CD8-positive, alpha-beta memory T cell (primary cell): Measurements from ENCODE around the gene UFC1. TPM values are rescaled to one million over a fixed set of nuclear protein-coding genes. Genes with fewer than 3 reads are reported as not detected.

ENCODE experiments used
- CTCF ChIA-PET: fragments of 350-600 bp; sonication (Branson Sonifier 250); formaldehyde crosslinking; loops from one replicate; lab custom pipeline; 2021; ENCODE audit warnings: antibody characterized with exemption; lab: Charles Lee
- POLR2A ChIA-PET: fragments of 350-600 bp; sonication (Branson Sonifier 250); formaldehyde crosslinking; loops from one replicate; lab custom pipeline; 2021; ENCODE audit warnings: antibody characterized with exemption; lab: Charles Lee
- DNase-seq, 5 donors: peaks; one replicate each; pipeline versions ENCODE4 v3.0.0 to v3.0.0-alpha.2; 2020 to 2022; ENCODE audit warnings: mixed read lengths in 1 of 5
- H3K27ac ChIP-seq: one replicate; pipeline ENCODE4 v1.7.0; 2013; ENCODE audit warnings: low read depth, mild to moderate bottlenecking, low read length, moderate library complexity
- H3K27me3 ChIP-seq: 2 replicates; pipeline ENCODE4 v1.7.0; 2013; ENCODE audit warnings: low read length, mild to moderate bottlenecking; ENCODE audit not compliant: insufficient read depth, poor library complexity, severe bottlenecking
- H3K36me3 ChIP-seq: 2 replicates; pipeline ENCODE4 v1.7.0; 2013; ENCODE audit warnings: mild to moderate bottlenecking, low read length, moderate library complexity; ENCODE audit not compliant: insufficient read depth
- H3K4me1 ChIP-seq: 2 replicates; pipeline ENCODE4 v1.7.0; 2013; ENCODE audit warnings: mild to moderate bottlenecking, low read length, moderate library complexity; ENCODE audit not compliant: insufficient read depth
- H3K4me3 ChIP-seq: 2 replicates; pipeline ENCODE4 v1.7.0; 2013; ENCODE audit warnings: mild to moderate bottlenecking, low read length
- H3K9me3 ChIP-seq: 2 replicates; pipeline ENCODE4 v1.7.0; 2013; ENCODE audit warnings: mild to moderate bottlenecking, low read length
- H3K27ac Mint-ChIP-seq, 8 donors: one replicate each; pipeline ENCODE4 v1.8.0; 2020 to 2021; ENCODE audit warnings: mixed read lengths in 8 of 8, mild to moderate bottlenecking in 6 of 8, inconsistent platforms in 3 of 8, moderate library complexity in 3 of 8
- H3K27me3 Mint-ChIP-seq, 2 donors: one replicate each; pipeline ENCODE4 v1.8.0; 2020 to 2021; ENCODE audit warnings: mixed read lengths in 2 of 2, mild to moderate bottlenecking in 1 of 2, moderate library complexity in 1 of 2
- H3K36me3 Mint-ChIP-seq, 3 donors: one replicate each; pipeline ENCODE4 v1.8.0; 2020 to 2021; ENCODE audit warnings: mixed read lengths in 3 of 3, inconsistent platforms in 1 of 3, mild to moderate bottlenecking in 1 of 3
- H3K4me1 Mint-ChIP-seq, 3 donors: one replicate each; pipeline ENCODE4 v1.8.0; 2020 to 2021; ENCODE audit warnings: mixed read lengths in 3 of 3, inconsistent platforms in 1 of 3, mild to moderate bottlenecking in 1 of 3
- H3K4me3 Mint-ChIP-seq, 7 donors: one replicate each; pipeline ENCODE4 v1.8.0; 2020 to 2021; ENCODE audit warnings: mixed read lengths in 7 of 7, mild to moderate bottlenecking in 6 of 7, moderate library complexity in 4 of 7, inconsistent platforms in 2 of 7
- H3K9me3 Mint-ChIP-seq, 5 donors: one replicate each; pipeline ENCODE4 v1.8.0; 2020 to 2022; ENCODE audit warnings: mixed read lengths in 5 of 5, mild to moderate bottlenecking in 3 of 5, moderate library complexity in 2 of 5, inconsistent platforms in 1 of 5
- polyA plus RNA-seq: library from polyadenylated mRNA; unstranded; fragments of 300-500 nt; fragmentation: Illumina TruSeq; gene quantifications from one replicate; pipeline ENCODE4 v1.2.3, GENCODE V29; 2021
- total RNA-seq, 2 experiments: library from RNA; stranded (reverse); gene quantifications; one replicate each; pipeline ENCODE4 v1.2.3, GENCODE V29; 2021

UFC1 gene
- total and polyA plus RNA-seq, 3 experiments from 2014 or later, result 109 to 174 (median 118) TPM

DNA sequence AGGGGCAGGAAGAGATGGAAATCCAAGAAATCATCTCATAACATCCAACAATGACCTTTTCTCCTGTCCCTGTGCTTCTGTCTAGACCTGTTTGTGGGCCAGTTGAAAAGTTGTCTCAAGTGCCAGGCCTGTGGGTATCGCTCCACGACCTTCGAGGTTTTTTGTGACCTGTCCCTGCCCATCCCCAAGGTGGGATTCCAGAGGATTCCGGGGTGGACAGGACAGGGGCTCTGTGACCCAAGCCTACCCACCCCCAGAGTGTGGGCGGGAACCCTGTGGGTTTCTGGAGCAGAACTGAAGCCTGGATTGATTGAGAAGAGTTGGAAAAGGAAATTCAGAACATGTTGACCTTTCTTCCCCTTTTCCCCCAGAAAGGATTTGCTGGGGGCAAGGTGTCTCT is 10.0 kb downstream of the UFC1 start:
- POLR2A ChIA-PET, result no interaction called here
- peak overlapping the region in 3 of 7 donors; percentile 3 to 94 (median 53) for H3K4me3 Mint-ChIP-seq
- H3K9me3 ChIP-seq, result no peaks in the 10 kb centered on the region
- H3K9me3 Mint-ChIP-seq, result no peaks in the 10 kb centered on the region
- no peak overlapping the region for H3K27ac ChIP-seq
- CTCF ChIA-PET, result interaction anchor here (3.6 to 4.9 kb wide), 2 partner anchors 9 to 27 kb away, joined by 42 to 44 read pairs; partner anchors contain the start of gene UFC1
- H3K4me1 ChIP-seq, result peaks cover 44% of the 10 kb centered on the region
- DNase-seq, result no peak
- peaks cover 0 to 72% (median 16%) of the 10 kb centered on the region in 3 donors for H3K36me3 Mint-ChIP-seq
- peaks cover 54 to 87% (median 85%) of the 10 kb centered on the region in 3 donors for H3K4me1 Mint-ChIP-seq
- peaks cover 10% of the 10 kb centered on the region for H3K36me3 ChIP-seq
- no peaks in the 10 kb centered on the region for H3K27me3 Mint-ChIP-seq
- no peaks in the 10 kb centered on the region for H3K27me3 ChIP-seq
- peak overlapping the region in 7 of 8 donors; percentile 75 to 100 (median 98) for H3K27ac Mint-ChIP-seq
- H3K4me3 ChIP-seq, result no peak overlapping the region

DNA sequence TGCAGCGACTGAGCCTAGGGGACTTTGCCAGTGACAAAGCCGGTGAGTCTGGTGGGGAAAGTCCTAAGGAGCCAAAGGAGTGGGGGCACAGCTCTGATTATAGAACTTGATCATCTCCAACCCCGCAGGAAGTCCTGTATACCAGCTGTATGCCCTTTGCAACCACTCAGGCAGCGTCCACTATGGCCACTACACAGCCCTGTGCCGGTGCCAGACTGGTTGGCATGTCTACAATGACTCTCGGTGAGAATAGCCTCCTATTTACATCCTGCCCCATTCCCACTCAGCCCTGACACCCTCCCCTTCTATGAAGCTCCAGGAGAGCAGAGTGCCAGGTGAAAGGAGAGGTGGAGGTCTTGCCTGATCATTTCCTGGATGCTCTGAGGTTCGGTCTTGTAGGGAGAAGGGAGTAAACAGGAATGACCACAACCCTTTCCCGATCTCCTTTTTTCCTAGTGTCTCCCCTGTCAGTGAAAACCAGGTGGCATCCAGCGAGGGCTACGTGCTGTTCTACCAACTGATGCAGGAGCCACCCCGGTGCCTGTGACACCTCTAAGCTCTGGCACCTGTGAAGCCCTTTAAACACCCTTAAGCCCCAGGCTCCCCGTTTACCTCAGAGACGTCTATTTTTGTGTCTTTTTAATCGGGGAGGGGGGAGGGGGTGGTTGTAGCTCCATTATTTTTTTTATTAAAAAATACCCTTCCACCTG is 11.3 kb downstream of the UFC1 start:
- Mint-ChIP-seq H3K9me3 (no peaks in the 10 kb centered on the region), H3K27ac (peak overlapping the region; percentile 96 to 100 (median 99)), H3K36me3 (peaks cover 0 to 70% (median 19%) of the 10 kb centered on the region in 3 donors), H3K4me3 (peak overlapping the region; percentile 21 to 96 (median 92)), H3K4me1 (peaks cover 47 to 86% (median 75%) of the 10 kb centered on the region in 3 donors), H3K27me3 (no peaks in the 10 kb centered on the region)
- POLR2A ChIA-PET, result interaction anchor here (0.6 to 2.4 kb wide), 13 partner anchors 10 to 149 kb away, joined by 3 to 23 read pairs (median 5); partner anchors contain the start of genes B4GALT3, DEDD, NDUFS2 and SDHC
- DNase-seq, result no peak
- Histone ChIP-seq H3K36me3 (peaks cover 15% of the 10 kb centered on the region), H3K9me3 (no peaks in the 10 kb centered on the region), H3K27me3 (no peaks in the 10 kb centered on the region), H3K27ac (peak overlapping the region; percentile 95), H3K4me1 (peaks cover 36% of the 10 kb centered on the region), H3K4me3 (peak overlapping the region; percentile 81)
- CTCF ChIA-PET, result interaction anchor here (0.6 to 4.9 kb wide), 30 partner anchors 10 to 235 kb away, joined by 3 to 49 read pairs (median 4); partner anchors contain the start of genes ADAMTS4, APOA2, B4GALT3 and NDUFS2

DNA sequence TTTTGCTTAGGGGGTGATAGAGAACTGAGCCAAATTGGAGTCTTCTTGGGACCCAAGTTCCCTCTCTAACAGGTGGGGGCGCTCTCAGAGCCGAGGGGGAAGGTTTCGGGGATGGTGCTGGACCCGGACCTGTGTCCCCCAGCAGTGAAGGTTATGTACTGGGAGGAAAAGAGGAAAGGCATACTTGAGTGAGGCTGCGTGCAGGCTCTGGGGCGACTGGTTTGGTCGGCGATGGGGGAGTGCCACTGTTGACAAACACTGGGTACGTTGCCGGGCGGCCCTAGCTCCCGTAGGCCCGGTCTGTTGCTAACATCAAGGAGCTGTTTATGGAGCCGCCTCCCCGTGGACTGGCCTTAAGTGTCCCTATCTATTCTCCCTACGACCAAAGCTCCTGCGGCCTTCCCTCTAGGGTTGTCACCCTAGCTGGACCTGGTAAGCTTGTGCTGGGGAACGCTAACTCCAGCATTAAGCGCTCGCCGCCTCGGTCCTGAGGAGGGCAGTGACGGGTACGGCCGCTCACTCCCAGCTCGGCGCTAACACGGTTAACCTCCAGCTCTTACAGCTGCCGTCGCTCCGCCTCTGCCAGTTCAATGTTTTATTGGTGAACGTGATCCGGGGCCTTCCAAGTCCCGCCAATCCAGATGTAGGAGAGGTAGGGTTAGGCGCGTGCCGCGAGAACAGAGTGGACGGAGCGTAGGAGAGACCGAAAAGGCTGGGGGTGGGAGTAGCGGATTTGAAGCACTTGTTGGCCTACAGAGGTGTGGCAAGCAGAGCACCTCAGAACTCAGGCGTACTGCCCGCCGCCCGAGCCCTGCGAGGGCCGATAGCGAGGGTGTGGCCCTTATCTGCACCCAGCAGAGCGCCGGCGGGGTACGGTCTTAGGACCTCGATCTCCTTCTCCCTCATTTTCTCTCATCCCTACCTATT is 12.2 kb downstream of the UFC1 start, which contains the start of gene PPOX:
Gene PPOX, plus strand, starts transcription at position 685 of the 927 bp plus-strand sequence. CDS start 422 bp downstream, outside the sequence.
- no peaks in the 10 kb centered on the region for H3K27me3 ChIP-seq
- CTCF ChIA-PET, result interaction anchor here (0.7 to 4.9 kb wide), 32 partner anchors 10 to 222 kb away, joined by 3 to 49 read pairs (median 4); partner anchors contain the start of genes ADAMTS4, APOA2, B4GALT3 and DEDD
- peak within 1 kb of the TSS; percentile 87 to 96 (median 93) for H3K4me3 Mint-ChIP-seq
- peaks cover 22% of the 10 kb centered on the region for H3K36me3 ChIP-seq
- DNase-seq, result peak; percentile 88 to 97 (median 93)
- no peaks in the 10 kb centered on the region for H3K9me3 ChIP-seq
- H3K4me1 ChIP-seq, result peaks cover 27% of the 10 kb centered on the region
- peak within 1 kb of the TSS; percentile 81 for H3K4me3 ChIP-seq
- H3K4me1 Mint-ChIP-seq, result peaks cover 43 to 76% (median 66%) of the 10 kb centered on the region in 3 donors
- peak within 1 kb of the TSS; percentile 95 for H3K27ac ChIP-seq
- peak within 1 kb of the TSS; percentile 96 to 100 (median 99) for H3K27ac Mint-ChIP-seq
- no peaks in the 10 kb centered on the region for H3K9me3 Mint-ChIP-seq
- POLR2A ChIA-PET, result interaction anchor here (0.6 to 2.4 kb wide), 18 partner anchors 9 to 148 kb away, joined by 3 to 23 read pairs (median 4); partner anchors contain the start of genes B4GALT3, DEDD, FCER1G and NDUFS2
- H3K36me3 Mint-ChIP-seq, result peaks cover 0 to 74% (median 23%) of the 10 kb centered on the region in 3 donors
- no peaks in the 10 kb centered on the region for H3K27me3 Mint-ChIP-seq

DNA sequence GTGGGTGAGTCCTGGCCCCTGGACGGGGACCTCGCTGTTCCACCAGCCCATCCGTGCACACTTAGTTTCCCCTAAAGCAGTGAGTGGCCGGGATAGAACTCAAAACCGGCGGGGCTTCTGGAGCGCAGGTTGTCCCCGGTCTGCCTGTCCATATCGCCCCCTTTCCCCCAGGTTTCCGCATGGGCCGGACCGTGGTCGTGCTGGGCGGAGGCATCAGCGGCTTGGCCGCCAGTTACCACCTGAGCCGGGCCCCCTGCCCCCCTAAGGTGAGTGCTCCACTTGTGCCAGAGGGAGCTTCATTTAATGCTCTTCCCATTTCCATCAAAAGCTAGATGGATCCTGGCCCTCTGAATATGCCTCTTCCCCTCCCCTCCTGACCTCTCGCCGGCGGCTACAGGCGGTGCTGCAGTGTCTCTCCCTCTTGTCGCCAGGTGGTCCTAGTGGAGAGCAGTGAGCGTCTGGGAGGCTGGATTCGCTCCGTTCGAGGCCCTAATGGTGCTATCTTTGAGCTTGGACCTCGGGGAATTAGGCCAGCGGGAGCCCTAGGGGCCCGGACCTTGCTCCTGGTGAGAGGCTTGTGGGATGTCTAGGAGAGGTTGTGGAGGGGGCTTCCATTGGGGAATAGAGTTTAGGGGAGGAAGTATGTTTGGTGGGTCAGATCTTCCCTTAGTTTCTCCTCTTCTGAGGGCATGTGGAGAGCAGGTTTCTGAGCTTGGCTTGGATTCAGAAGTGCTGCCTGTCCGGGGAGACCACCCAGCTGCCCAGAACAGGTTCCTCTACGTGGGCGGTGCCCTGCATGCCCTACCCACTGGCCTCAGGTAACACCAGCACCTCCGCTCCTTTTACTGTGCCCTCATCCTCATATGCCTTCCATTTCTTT is 13.1 kb downstream of the UFC1 start:
- CTCF ChIA-PET, result interaction anchor here (0.7 to 4.9 kb wide), 20 partner anchors 10 to 215 kb away, joined by 3 to 49 read pairs (median 6); partner anchors contain the start of genes APOA2, B4GALT3, DEDD and NDUFS2
- H3K27ac Mint-ChIP-seq, result peak overlapping the region; percentile 96 to 100 (median 99)
- H3K27me3 Mint-ChIP-seq, result no peaks in the 10 kb centered on the region
- Histone ChIP-seq H3K4me3 (peak overlapping the region; percentile 81), H3K36me3 (peaks cover 31% of the 10 kb centered on the region), H3K27me3 (no peaks in the 10 kb centered on the region), H3K4me1 (peaks cover 18% of the 10 kb centered on the region), H3K9me3 (no peaks in the 10 kb centered on the region), H3K27ac (peak overlapping the region; percentile 95)
- peaks cover 41 to 67% (median 58%) of the 10 kb centered on the region in 3 donors for H3K4me1 Mint-ChIP-seq
- no peaks in the 10 kb centered on the region for H3K9me3 Mint-ChIP-seq
- DNase-seq, result peak in 1 of 5 donors; percentile 51
- peaks cover 0 to 75% (median 21%) of the 10 kb centered on the region in 3 donors for H3K36me3 Mint-ChIP-seq
- peak overlapping the region; percentile 87 to 96 (median 93) for H3K4me3 Mint-ChIP-seq
- POLR2A ChIA-PET, result interaction anchor here (0.5 to 2.4 kb wide), 14 partner anchors 9 to 329 kb away, joined by 3 to 23 read pairs (median 5); partner anchors contain the start of genes B4GALT3, FCER1G, NDUFS2 and NIT1

DNA sequence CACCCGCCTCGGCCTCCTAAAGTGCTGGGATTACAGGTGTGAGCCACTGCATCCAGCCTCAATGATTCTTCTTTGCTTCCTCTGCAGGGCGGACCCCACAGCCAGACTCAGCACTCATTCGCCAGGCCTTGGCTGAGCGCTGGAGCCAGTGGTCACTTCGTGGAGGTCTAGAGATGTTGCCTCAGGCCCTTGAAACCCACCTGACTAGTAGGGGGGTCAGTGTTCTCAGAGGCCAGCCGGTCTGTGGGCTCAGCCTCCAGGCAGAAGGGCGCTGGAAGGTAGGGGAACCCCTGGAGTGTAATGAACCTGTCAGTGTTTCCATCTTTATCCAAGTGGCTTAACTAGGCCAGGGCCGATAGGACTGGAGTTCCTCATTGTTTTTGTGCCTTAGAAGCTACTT is 15.1 kb downstream of the UFC1 start:
- Histone ChIP-seq H3K4me1 (peaks cover 16% of the 10 kb centered on the region), H3K9me3 (no peaks in the 10 kb centered on the region), H3K36me3 (peaks cover 45% of the 10 kb centered on the region), H3K27ac (no peak overlapping the region), H3K4me3 (no peak overlapping the region), H3K27me3 (no peaks in the 10 kb centered on the region)
- Mint-ChIP-seq H3K36me3 (peaks cover 0 to 76% (median 19%) of the 10 kb centered on the region in 3 donors), H3K4me3 (peak overlapping the region in 3 of 7 donors; percentile 34 to 80 (median 50)), H3K9me3 (no peaks in the 10 kb centered on the region), H3K4me1 (peaks cover 42 to 67% (median 60%) of the 10 kb centered on the region in 3 donors), H3K27me3 (peaks cover 0 to under 1% of the 10 kb centered on the region in 2 donors), H3K27ac (peak overlapping the region in 2 of 8 donors; percentile 36 to 68)
- POLR2A ChIA-PET, result interaction anchor here (0.6 to 2.0 kb wide), 3 partner anchors 7 to 57 kb away, joined by 4 to 5 read pairs (median 4); partner anchors contain the start of gene NDUFS2
- CTCF ChIA-PET, result interaction anchor here (1.7 to 2.0 kb wide), 2 partner anchors 13 to 34 kb away, joined by 4 to 6 read pairs; partner anchors contain the start of gene NDUFS2
- DNase-seq, result no peak

DNA sequence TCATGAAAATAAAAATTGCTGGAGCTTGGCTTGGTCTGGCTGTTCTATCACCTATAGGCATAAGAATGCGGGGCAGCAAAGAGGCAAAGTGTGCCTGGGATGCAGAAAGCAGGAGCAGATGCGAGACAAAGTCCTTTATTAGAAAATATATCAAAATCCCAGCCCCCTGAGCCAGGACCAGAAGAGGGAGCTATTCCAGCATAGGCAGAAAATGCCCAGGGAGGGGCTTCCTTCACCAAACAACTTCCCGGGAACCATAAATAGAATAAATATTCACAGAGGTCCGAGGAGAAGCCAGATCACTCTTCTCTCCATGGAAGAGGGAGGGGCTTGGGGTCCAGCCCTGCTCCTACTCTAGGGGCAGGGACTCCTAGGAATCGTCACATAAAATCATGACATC is 17.4 kb downstream of the UFC1 start:
- peaks cover 48 to 67% (median 64%) of the 10 kb centered on the region in 3 donors for H3K4me1 Mint-ChIP-seq
- no peaks in the 10 kb centered on the region for H3K9me3 Mint-ChIP-seq
- Histone ChIP-seq H3K27me3 (no peaks in the 10 kb centered on the region), H3K36me3 (peaks cover 53% of the 10 kb centered on the region), H3K9me3 (no peaks in the 10 kb centered on the region), H3K4me1 (peaks cover 15% of the 10 kb centered on the region), H3K27ac (no peak overlapping the region), H3K4me3 (no peak overlapping the region)
- ChIA-PET CTCF (interaction anchor here (0.9 to 2.0 kb wide), 3 partner anchors 22 to 135 kb away, joined by 3 to 7 read pairs (median 3); partner anchors contain the start of gene TOMM40L), POLR2A (interaction anchor here (1.2 kb wide), 1 partner anchor 11 kb away, joined by 5 read pairs; no protein-coding TSS in a partner anchor)
- H3K4me3 Mint-ChIP-seq, result peak overlapping the region in 1 of 7 donors; percentile 60
- peaks cover 0 to 79% (median 17%) of the 10 kb centered on the region in 3 donors for H3K36me3 Mint-ChIP-seq
- H3K27me3 Mint-ChIP-seq, result peaks cover 0 to 3% of the 10 kb centered on the region in 2 donors
- no peak for DNase-seq
- H3K27ac Mint-ChIP-seq, result peak overlapping the region in 4 of 8 donors; percentile 32 to 89 (median 64)
